NT2/D1 (cell line): ENCODE measurements around the gene MSL1.
A peak's percentile ranks its signal among the peaks of the same experiment; 100 is the strongest.

Source experiments
- DNase-seq: peaks from one replicate; pipeline ENCODE4 v3.0.0-alpha.2; 2011; ENCODE audit warnings: low read depth, low spot score
- H3K27me3 ChIP-seq: 2 replicates; pipeline ENCODE4 v1.6.0; 2011; ENCODE audit warnings: mild to moderate bottlenecking; ENCODE audit not compliant: insufficient read length, insufficient read depth
- H3K36me3 ChIP-seq: 2 replicates; pipeline ENCODE4 v1.6.1; 2011; ENCODE audit warnings: mild to moderate bottlenecking, low read length, mixed read lengths; ENCODE audit not compliant: insufficient read depth, insufficient read length
- H3K4me1 ChIP-seq: 2 replicates; pipeline ENCODE4 v1.5.1; 2011; ENCODE audit not compliant: insufficient read depth, insufficient read length
- H3K4me3 ChIP-seq: 2 replicates; pipeline ENCODE4 v1.5.1; 2011; ENCODE audit warnings: low read depth; ENCODE audit not compliant: insufficient read length
- H3K9ac ChIP-seq: 2 replicates; pipeline ENCODE4 v1.6.0; 2011; ENCODE audit warnings: low read depth; ENCODE audit not compliant: insufficient read length
- H3K9me3 ChIP-seq: 2 replicates; pipeline ENCODE4 v1.5.1; 2011; ENCODE audit warnings: mild to moderate bottlenecking, low read length; ENCODE audit not compliant: insufficient read depth
- SUZ12 ChIP-seq: IDR thresholded peaks from 2 replicates; pipeline ENCODE4 v1.6.1; 2011; ENCODE audit not compliant: insufficient read length, insufficient read depth; ENCODE audit errors: extremely low read depth
- YY1 ChIP-seq: IDR thresholded peaks from 2 replicates; pipeline ENCODE4 v1.6.1; 2011; ENCODE audit not compliant: insufficient read length, insufficient read depth
- ZNF274 ChIP-seq: IDR thresholded peaks from 2 replicates; pipeline ENCODE4 v1.6.1; 2011; ENCODE audit warnings: mild to moderate bottlenecking, low read depth, low read length

Gene MSL1

GRCh38 chr17:40101367-40102210 is 20.2 kb upstream of the MSL1 start:
- peaks cover 50% of the 10 kb centered on the region for H3K4me1 ChIP-seq
- peaks cover 18% of the 10 kb centered on the region for H3K27me3 ChIP-seq
- peaks cover 7% of the 10 kb centered on the region for H3K36me3 ChIP-seq
- H3K4me3 ChIP-seq = no peak overlapping the region
- TF ChIP-seq SUZ12 (no peak), YY1 (no peak), ZNF274 (no peak)
- no peak overlapping the region for H3K9ac ChIP-seq
- H3K9me3 ChIP-seq = peaks cover 4% of the 10 kb centered on the region; the same call in 1 of the 2 replicates
- no peak for DNase-seq

GRCh38 chr17:40103071-40103661 is 18.6 kb upstream of the MSL1 start:
- H3K4me1 ChIP-seq = peaks cover 59% of the 10 kb centered on the region
- no peaks in the 10 kb centered on the region for H3K36me3 ChIP-seq
- no peak for DNase-seq
- H3K4me3 ChIP-seq = no peak overlapping the region
- peaks cover 4% of the 10 kb centered on the region; the same call in 1 of the 2 replicates for H3K9me3 ChIP-seq
- TF ChIP-seq SUZ12 (no peak), ZNF274 (no peak), YY1 (no peak)
- peak overlapping the region; percentile 52 for H3K9ac ChIP-seq
- H3K27me3 ChIP-seq = peaks cover 25% of the 10 kb centered on the region

GRCh38 chr17:40103688-40104087 is 18.1 kb upstream of the MSL1 start:
- Histone ChIP-seq H3K36me3 (no peaks in the 10 kb centered on the region), H3K9ac (peak overlapping the region; percentile 52), H3K4me3 (no peak overlapping the region), H3K9me3 (peaks cover 4% of the 10 kb centered on the region; the same call in 1 of the 2 replicates), H3K27me3 (peaks cover 25% of the 10 kb centered on the region), H3K4me1 (peaks cover 54% of the 10 kb centered on the region)
- no peak for DNase-seq
- TF ChIP-seq ZNF274 = no peak
- TF ChIP-seq YY1 = no peak
- no peak for TF ChIP-seq SUZ12

GRCh38 chr17:40104594-40105486 is 16.9 kb upstream of the MSL1 start:
- peaks cover 51% of the 10 kb centered on the region for H3K4me1 ChIP-seq
- H3K9me3 ChIP-seq = no peaks in the 10 kb centered on the region
- no peak overlapping the region for H3K4me3 ChIP-seq
- peaks cover 19% of the 10 kb centered on the region for H3K27me3 ChIP-seq
- H3K36me3 ChIP-seq = no peaks in the 10 kb centered on the region
- TF ChIP-seq ZNF274 (no peak), SUZ12 (no peak), YY1 (no peak)
- no peak for DNase-seq
- H3K9ac ChIP-seq = no peak overlapping the region

- H3K9me3 ChIP-seq = no peaks in the 10 kb centered on the region
- H3K4me3 ChIP-seq = no peak overlapping the region
- H3K27me3 ChIP-seq = peaks cover 13% of the 10 kb centered on the region
- H3K4me1 ChIP-seq = peaks cover 53% of the 10 kb centered on the region
- no peak for DNase-seq
- H3K9ac ChIP-seq = no peak overlapping the region
- no peak for TF ChIP-seq SUZ12
- TF ChIP-seq ZNF274 = no peak
- TF ChIP-seq YY1 = no peak
- no peaks in the 10 kb centered on the region for H3K36me3 ChIP-seq
Observed at GRCh38 chr17:40105861-40106759, 15.7 kb upstream of the MSL1 start.

- Histone ChIP-seq H3K9ac (peak overlapping the region; percentile 47), H3K36me3 (no peaks in the 10 kb centered on the region), H3K9me3 (no peaks in the 10 kb centered on the region), H3K4me1 (peaks cover 49% of the 10 kb centered on the region), H3K27me3 (peaks cover 13% of the 10 kb centered on the region), H3K4me3 (no peak overlapping the region)
- no peak for DNase-seq
- TF ChIP-seq ZNF274 (no peak), SUZ12 (no peak), YY1 (no peak)
Observed at GRCh38 chr17:40106760-40107521, 14.8 kb upstream of the MSL1 start.
